ENCODE data around the gene LPP. TPM values are rescaled to one million over a fixed set of nuclear protein-coding genes. Genes with fewer than 3 reads are reported as not detected.
A peak's percentile ranks its signal among the peaks of the same experiment; 100 is the strongest.

Gene LPP
- total RNA-seq, 1 donor from 2014 or later: 14.2 TPM

- H3K27me3 ChIP-seq (ENCODE audit: control insufficient read depth, insufficient read depth, low read length): no peaks in the 10 kb centered on the region
- no peaks in the 10 kb centered on the region for H3K36me3 ChIP-seq (ENCODE audit: control insufficient read depth, insufficient read depth, low read length)
- no peak for TF ChIP-seq CTCF (IDR thresholded peaks at IDR 0.05; ENCODE audit: insufficient read depth, low read length, severe bottlenecking)
- no peak overlapping the region for H3K4me3 ChIP-seq (ENCODE audit: low read depth, low read length)
- no peak for DNase-seq (ENCODE audit: low read depth)
- FAIRE-seq: no peak
Observed at GRCh38 chr3:188926741-188927511, 773.0 kb downstream of the LPP start.

GRCh38 chr3:188927971-188928370 is 774.0 kb downstream of the LPP start:
- Histone ChIP-seq H3K4me3 (ENCODE audit: low read depth, low read length) (no peak overlapping the region), H3K27me3 (ENCODE audit: control insufficient read depth, insufficient read depth, low read length) (no peaks in the 10 kb centered on the region), H3K36me3 (ENCODE audit: control insufficient read depth, insufficient read depth, low read length) (no peaks in the 10 kb centered on the region)
- TF ChIP-seq CTCF (IDR thresholded peaks at IDR 0.05; ENCODE audit: insufficient read depth, low read length, severe bottlenecking): no peak
- FAIRE-seq (no peak), DNase-seq (ENCODE audit: low read depth) (no peak)

- peak; percentile 51 for TF ChIP-seq CTCF (IDR thresholded peaks at IDR 0.05; ENCODE audit: insufficient read depth, low read length, severe bottlenecking)
- H3K4me3 ChIP-seq (ENCODE audit: low read depth, low read length): no peak overlapping the region
- no peak for FAIRE-seq
- H3K36me3 ChIP-seq (ENCODE audit: control insufficient read depth, insufficient read depth, low read length): no peaks in the 10 kb centered on the region
- no peaks in the 10 kb centered on the region for H3K27me3 ChIP-seq (ENCODE audit: control insufficient read depth, insufficient read depth, low read length)
- peak; percentile 47 for DNase-seq (ENCODE audit: low read depth)
Observed at GRCh38 chr3:188929137-188929536, 775.2 kb downstream of the LPP start.

- DNase-seq (ENCODE audit: low read depth): no peak
- no peak for FAIRE-seq
Observed at GRCh38 chr3:188931036-188931435, 777.1 kb downstream of the LPP start.

GRCh38 chr3:188931531-188931930 is 777.6 kb downstream of the LPP start:
- FAIRE-seq (no peak), DNase-seq (ENCODE audit: low read depth) (no peak)
- H3K27me3 ChIP-seq (ENCODE audit: control insufficient read depth, insufficient read depth, low read length): no peaks in the 10 kb centered on the region
- H3K36me3 ChIP-seq (ENCODE audit: control insufficient read depth, insufficient read depth, low read length): no peaks in the 10 kb centered on the region
- no peak overlapping the region for H3K4me3 ChIP-seq (ENCODE audit: low read depth, low read length)
- TF ChIP-seq CTCF (IDR thresholded peaks at IDR 0.05; ENCODE audit: insufficient read depth, low read length, severe bottlenecking): no peak

More at GRCh38 chr3:188931036-188931435, 777.1 kb downstream of the LPP start:
- no peak for TF ChIP-seq CTCF (IDR thresholded peaks at IDR 0.05; ENCODE audit: insufficient read depth, low read length, severe bottlenecking)
- Histone ChIP-seq H3K4me3 (ENCODE audit: low read depth, low read length) (no peak overlapping the region), H3K27me3 (ENCODE audit: control insufficient read depth, insufficient read depth, low read length) (no peaks in the 10 kb centered on the region), H3K36me3 (ENCODE audit: control insufficient read depth, insufficient read depth, low read length) (no peaks in the 10 kb centered on the region)

GRCh38 chr3:188934989-188935388 is 781.0 kb downstream of the LPP start:
- Histone ChIP-seq H3K4me3 (ENCODE audit: low read depth, low read length) (no peak overlapping the region), H3K36me3 (ENCODE audit: control insufficient read depth, insufficient read depth, low read length) (no peaks in the 10 kb centered on the region), H3K27me3 (ENCODE audit: control insufficient read depth, insufficient read depth, low read length) (no peaks in the 10 kb centered on the region)
- no peak for DNase-seq (ENCODE audit: low read depth)
- no peak for TF ChIP-seq CTCF (IDR thresholded peaks at IDR 0.05; ENCODE audit: insufficient read depth, low read length, severe bottlenecking)
- FAIRE-seq: no peak
